ENCODE results near the gene SDK1. TPM values are rescaled to one million over a fixed set of nuclear protein-coding genes. Genes with fewer than 3 reads are reported as not detected.

Gene SDK1
- total and polyA plus RNA-seq, 2 experiments from 2014 or later: not detected

- Histone ChIP-seq H3F3A (ENCODE audit: insufficient read depth) (no peaks in the 10 kb centered on the region), H4K20me1 (ENCODE audit: insufficient read depth) (no peaks in the 10 kb centered on the region), H3K36me3 (ENCODE audit: low read depth) (no peaks in the 10 kb centered on the region), H3K4me1 (ENCODE audit: insufficient read depth) (no peaks in the 10 kb centered on the region), H3K27ac (no peak overlapping the region), H3K4me3 (no peak overlapping the region), H3K9me2 (ENCODE audit: insufficient read depth) (no peaks in the 10 kb centered on the region), H3K4me2 (ENCODE audit: unreplicated experiment) (no peak overlapping the region), H2AFZ (no peak overlapping the region), H3K9me3 (ENCODE audit: low read depth) (no peaks in the 10 kb centered on the region), H3K79me2 (ENCODE audit: insufficient read depth) (no peaks in the 10 kb centered on the region), H3K27me3 (replicated peaks; ENCODE audit: insufficient read depth) (no peaks in the 10 kb centered on the region), H3K9ac (no peak overlapping the region)
- in situ Hi-C loops (cut with MboI): no loop called here
- DNase-seq: no peak
- 37% methylated on average over 3 of the region's 3 CpGs for WGBS, 2 experiments (ENCODE audit: low coverage in 1 of 2, low lambda C conversion rate in 2 of 2, missing lambda C conversion rate in 2 of 2)
- no peak for TF ChIP-seq EZH2phosphoT487 (IDR thresholded peaks at IDR 0.05; ENCODE audit: insufficient read depth, low read depth)
- no peak for TF ChIP-seq EZH2 (IDR thresholded peaks at IDR 0.05; ENCODE audit: insufficient read depth, poor library complexity, severe bottlenecking)
Observed at GRCh38 chr7:4119848-4120247, 818.8 kb downstream of the SDK1 start.

- no peak overlapping the region for H3K9ac ChIP-seq
- H3K27ac ChIP-seq: no peak overlapping the region
- no peaks in the 10 kb centered on the region for H3K4me1 ChIP-seq (ENCODE audit: insufficient read depth)
- no peak overlapping the region for H3K4me2 ChIP-seq (ENCODE audit: unreplicated experiment)
- H2AFZ ChIP-seq: no peak overlapping the region
- 14 to 19% methylated on average over 2 of the region's 2 CpGs for WGBS, 2 experiments (ENCODE audit: low coverage in 1 of 2, low lambda C conversion rate in 2 of 2, missing lambda C conversion rate in 2 of 2)
- no peaks in the 10 kb centered on the region for H4K20me1 ChIP-seq (ENCODE audit: insufficient read depth)
- DNase-seq: no peak
- H3K9me2 ChIP-seq (ENCODE audit: insufficient read depth): no peaks in the 10 kb centered on the region
- H3K79me2 ChIP-seq (ENCODE audit: insufficient read depth): no peaks in the 10 kb centered on the region
- H3K27me3 ChIP-seq (replicated peaks; ENCODE audit: insufficient read depth): no peaks in the 10 kb centered on the region
- TF ChIP-seq EZH2phosphoT487 (IDR thresholded peaks at IDR 0.05; ENCODE audit: insufficient read depth, low read depth) (no peak), EZH2 (IDR thresholded peaks at IDR 0.05; ENCODE audit: insufficient read depth, poor library complexity, severe bottlenecking) (no peak)
- no peaks in the 10 kb centered on the region for H3K36me3 ChIP-seq (ENCODE audit: low read depth)
- no peaks in the 10 kb centered on the region for H3F3A ChIP-seq (ENCODE audit: insufficient read depth)
- no peaks in the 10 kb centered on the region for H3K9me3 ChIP-seq (ENCODE audit: low read depth)
- no peak overlapping the region for H3K4me3 ChIP-seq
- in situ Hi-C loops (cut with MboI): no loop called here
Observed at GRCh38 chr7:4123346-4123745, 822.3 kb downstream of the SDK1 start.

- no peak for TF ChIP-seq EZH2phosphoT487 (IDR thresholded peaks at IDR 0.05; ENCODE audit: insufficient read depth, low read depth)
- TF ChIP-seq EZH2 (IDR thresholded peaks at IDR 0.05; ENCODE audit: insufficient read depth, poor library complexity, severe bottlenecking): no peak
- no peaks in the 10 kb centered on the region for H3K79me2 ChIP-seq (ENCODE audit: insufficient read depth)
- no peaks in the 10 kb centered on the region for H3K9me3 ChIP-seq (ENCODE audit: low read depth)
- H3K4me2 ChIP-seq (ENCODE audit: unreplicated experiment): no peak overlapping the region
- no peaks in the 10 kb centered on the region for H3K4me1 ChIP-seq (ENCODE audit: insufficient read depth)
- no peaks in the 10 kb centered on the region for H3F3A ChIP-seq (ENCODE audit: insufficient read depth)
- no peaks in the 10 kb centered on the region for H3K27me3 ChIP-seq (replicated peaks; ENCODE audit: insufficient read depth)
- in situ Hi-C loops (cut with MboI): no loop called here
- H3K9me2 ChIP-seq (ENCODE audit: insufficient read depth): no peaks in the 10 kb centered on the region
- no peaks in the 10 kb centered on the region for H3K36me3 ChIP-seq (ENCODE audit: low read depth)
- DNase-seq: no peak
- H3K27ac ChIP-seq: no peak overlapping the region
- WGBS, 2 experiments (ENCODE audit: low coverage in 1 of 2, low lambda C conversion rate in 2 of 2, missing lambda C conversion rate in 2 of 2): 48 to 55% methylated on average over 7 to 8 of the region's 8 CpGs
- no peaks in the 10 kb centered on the region for H4K20me1 ChIP-seq (ENCODE audit: insufficient read depth)
- no peak overlapping the region for H3K4me3 ChIP-seq
- H3K9ac ChIP-seq: no peak overlapping the region
- no peak overlapping the region for H2AFZ ChIP-seq
Observed at GRCh38 chr7:4123823-4124222, 822.8 kb downstream of the SDK1 start.

GRCh38 chr7:4124556-4125477 lies 823.8 kb downstream of the SDK1 start:
- H3K9ac ChIP-seq: no peak overlapping the region
- no peaks in the 10 kb centered on the region for H3K27me3 ChIP-seq (replicated peaks; ENCODE audit: insufficient read depth)
- H4K20me1 ChIP-seq (ENCODE audit: insufficient read depth): no peaks in the 10 kb centered on the region
- DNase-seq: no peak
- TF ChIP-seq EZH2phosphoT487 (IDR thresholded peaks at IDR 0.05; ENCODE audit: insufficient read depth, low read depth): no peak
- no peak for TF ChIP-seq EZH2 (IDR thresholded peaks at IDR 0.05; ENCODE audit: insufficient read depth, poor library complexity, severe bottlenecking)
- H3K27ac ChIP-seq: no peak overlapping the region
- H2AFZ ChIP-seq: no peak overlapping the region
- H3K36me3 ChIP-seq (ENCODE audit: low read depth): no peaks in the 10 kb centered on the region
- no peaks in the 10 kb centered on the region for H3K9me3 ChIP-seq (ENCODE audit: low read depth)
- H3K4me3 ChIP-seq: no peak overlapping the region
- no peaks in the 10 kb centered on the region for H3K79me2 ChIP-seq (ENCODE audit: insufficient read depth)
- 35 to 41% methylated on average over 5 of the region's 5 CpGs for WGBS, 2 experiments (ENCODE audit: low coverage in 1 of 2, low lambda C conversion rate in 2 of 2, missing lambda C conversion rate in 2 of 2)
- in situ Hi-C loops (cut with MboI): no loop called here
- no peak overlapping the region for H3K4me2 ChIP-seq (ENCODE audit: unreplicated experiment)
- no peaks in the 10 kb centered on the region for H3K9me2 ChIP-seq (ENCODE audit: insufficient read depth)
- no peaks in the 10 kb centered on the region for H3F3A ChIP-seq (ENCODE audit: insufficient read depth)
- H3K4me1 ChIP-seq (ENCODE audit: insufficient read depth): no peaks in the 10 kb centered on the region

Data from GM23248 (cell line).